Left lung (tissue), 10 donors: Measurements from ENCODE around the gene VGF. TPM values are rescaled to one million over a fixed set of nuclear protein-coding genes. Genes with fewer than 3 reads are reported as not detected.

Experiments
- ATAC-seq: fragments of 200-7000 bp; cut with Tn5 transposase; one replicate; pipeline ENCODE4 v1.9.1; 2020; ENCODE audit warnings: moderate library complexity
- DNase-seq, 4 donors: peaks; one replicate each; pipeline ENCODE4 v3.0.0-alpha.2; 2013 to 2020
- H3K27ac ChIP-seq, 2 donors: fragments of 200-600 bp; sonication (generic) in 1 of 2; one replicate each; pipeline versions ENCODE4 v1.5.0 to v1.8.0; 2020 to 2021
- H3K27me3 ChIP-seq, 2 donors: fragments of 200-600 bp; sonication (generic) in 1 of 2; one replicate each; pipeline versions ENCODE4 v1.5.0 to v1.8.0; 2020 to 2021
- H3K36me3 ChIP-seq, 2 donors: fragments of 200-600 bp; sonication (generic) in 1 of 2; one replicate each; pipeline versions ENCODE4 v1.5.0 to v1.8.0; 2020 to 2021
- H3K4me1 ChIP-seq, 2 donors: fragments of 200-600 bp; one replicate each; pipeline ENCODE4 v1.8.0; 2021
- H3K4me3 ChIP-seq, 2 donors: fragments of 200-600 bp; sonication (generic) in 1 of 2; one replicate each; pipeline versions ENCODE4 v1.5.0 to v1.8.0; 2020 to 2021; ENCODE audit warnings: mild to moderate bottlenecking in 1 of 2
- H3K9me3 ChIP-seq, 2 donors: fragments of 200-600 bp; sonication (generic) in 1 of 2; one replicate each; pipeline versions ENCODE4 v1.5.0 to v1.8.0; 2020 to 2021
- CTCF ChIP-seq, 2 donors: fragments of 200-600 bp; sonication (generic) in 1 of 2; IDR thresholded peaks; one replicate each; pipeline versions ENCODE4 v1.5.0 to v1.8.0; 2021; ENCODE audit warnings: antibody characterized with exemption in 2 of 2
- intact Hi-C, 2 donors: fragments of 100-400 bp; cut with DNase I; formaldehyde crosslinking; loops; one replicate each; pipeline versions ENCODE4 v1.11.2 to v1.14.2; 2022
- polyA plus RNA-seq, 6 donors: library from polyadenylated mRNA; unstranded; fragments of 120-200 nt; gene quantifications; one replicate each; pipeline ENCODE4 v1.2.1, GENCODE V29; 2013; ENCODE audit not compliant: insufficient read length in 6 of 6
- total RNA-seq, 2 donors: library from RNA; stranded (reverse); fragmentation: NEBNext Ultra II Directional; extraction: Animal tissue kit (Norgen Biotek cat#: 25700); gene quantifications; one replicate each; pipeline ENCODE4 v1.2.1, GENCODE V29; 2021
- donor health status: DM: no; HTN: yes; CAD: no.
- donor health status: DM: no; HTN: no; CAD: no.

The VGF gene
- total and polyA plus RNA-seq, 8 donors: 0.82 to 1.4 (median 0.95) TPM; not detected in 2

- H3K27me3 ChIP-seq: peaks cover 96 to 100% of the 10 kb centered on the region in 2 donors
- no peak for DNase-seq
- no peak overlapping the region for H3K4me3 ChIP-seq
- no peak overlapping the region for H3K27ac ChIP-seq
- no peaks in the 10 kb centered on the region for H3K36me3 ChIP-seq
- ATAC-seq: no peak
- no peak for TF ChIP-seq CTCF (IDR thresholded peaks at IDR 0.05)
- intact Hi-C loops: no loop called here
- no peaks in the 10 kb centered on the region for H3K9me3 ChIP-seq
- peaks cover 14 to 39% of the 10 kb centered on the region in 2 donors for H3K4me1 ChIP-seq
Observed at GRCh38 chr7:101172005-101172853, 6.9 kb upstream of the VGF start.

- DNase-seq: no peak
- H3K27ac ChIP-seq: no peak overlapping the region
- H3K4me1 ChIP-seq: peaks cover 14 to 39% of the 10 kb centered on the region in 2 donors
- H3K27me3 ChIP-seq: peaks cover 94 to 100% of the 10 kb centered on the region in 2 donors
- no peak for ATAC-seq
- H3K4me3 ChIP-seq: no peak overlapping the region
- H3K36me3 ChIP-seq: no peaks in the 10 kb centered on the region
- no peak for TF ChIP-seq CTCF (IDR thresholded peaks at IDR 0.05)
- intact Hi-C loops: no loop called here
- no peaks in the 10 kb centered on the region for H3K9me3 ChIP-seq
Observed at GRCh38 chr7:101171442-101171837, 6.1 kb upstream of the VGF start.

- no peak for TF ChIP-seq CTCF (IDR thresholded peaks at IDR 0.05)
- H3K9me3 ChIP-seq: no peaks in the 10 kb centered on the region
- H3K4me3 ChIP-seq: no peak overlapping the region
- intact Hi-C loops: no loop called here
- no peak overlapping the region for H3K27ac ChIP-seq
- DNase-seq (no peak), ATAC-seq (no peak)
- peaks cover 93 to 100% of the 10 kb centered on the region in 2 donors for H3K27me3 ChIP-seq
- H3K36me3 ChIP-seq: no peaks in the 10 kb centered on the region
- peaks cover 14 to 43% of the 10 kb centered on the region in 2 donors for H3K4me1 ChIP-seq
Observed at GRCh38 chr7:101170617-101171441, 5.5 kb upstream of the VGF start.

GRCh38 chr7:101169838-101170551 is 4.6 kb upstream of the VGF start:
- peaks cover 14 to 52% of the 10 kb centered on the region in 2 donors for H3K4me1 ChIP-seq
- no peak overlapping the region for H3K4me3 ChIP-seq
- H3K27me3 ChIP-seq: peaks cover 90 to 100% of the 10 kb centered on the region in 2 donors

More at GRCh38 chr7:101169838-101170551, 4.6 kb upstream of the VGF start:
- peak; percentile 85 to 93 for TF ChIP-seq CTCF (IDR thresholded peaks at IDR 0.05)
- Histone ChIP-seq H3K9me3 (no peaks in the 10 kb centered on the region), H3K36me3 (no peaks in the 10 kb centered on the region), H3K27ac (no peak overlapping the region)
- peak; percentile 63 for ATAC-seq
- intact Hi-C loops: no loop called here
- peak in 3 of 4 donors; percentile 62 to 94 (median 67) for DNase-seq
